ENCODE data around the gene ACKR1. TPM values are rescaled to one million over a fixed set of nuclear protein-coding genes. Genes with fewer than 3 reads are reported as not detected.

ACKR1 gene
- total RNA-seq, 2 donors from 2014 or later: not detected

Other genes starting within 250 kb of the ACKR1 start
- 10 to 100 TPM; 68.0 to 82.8 TPM for gene IFI16, start 195.0 kb upstream of the ACKR1 start, total RNA-seq
- gene AIM2, start 128.1 kb upstream of the ACKR1 start, total RNA-seq: 1 to 10 TPM; 3.4 to 6.0 TPM
- not detected for gene CADM3, start 33.3 kb upstream of the ACKR1 start, total RNA-seq
- gene FCER1A, start 97.5 kb downstream of the ACKR1 start, total RNA-seq: 1 to 10 TPM; 4.1 to 5.9 TPM
- gene OR10J4, start 227.3 kb downstream of the ACKR1 start, total RNA-seq: not detected
- not detected for gene OR10J1, start 234.8 kb downstream of the ACKR1 start, total RNA-seq